Activated gamma-delta T cell treated with Interleukin-2 at 50 U/mL for 16 hours (primary cell): Measurements from ENCODE around the gene KIAA1217.
"Not testable (repeated sequence)": the region's sequence is repeated elsewhere in the genome, so short reads cannot be mapped to it uniquely, and the experiment has no call there.

Experiments
- DNase-seq: peaks from one replicate; pipeline ENCODE4 v3.0.0-alpha.2; 2020

KIAA1217 gene

DNA sequence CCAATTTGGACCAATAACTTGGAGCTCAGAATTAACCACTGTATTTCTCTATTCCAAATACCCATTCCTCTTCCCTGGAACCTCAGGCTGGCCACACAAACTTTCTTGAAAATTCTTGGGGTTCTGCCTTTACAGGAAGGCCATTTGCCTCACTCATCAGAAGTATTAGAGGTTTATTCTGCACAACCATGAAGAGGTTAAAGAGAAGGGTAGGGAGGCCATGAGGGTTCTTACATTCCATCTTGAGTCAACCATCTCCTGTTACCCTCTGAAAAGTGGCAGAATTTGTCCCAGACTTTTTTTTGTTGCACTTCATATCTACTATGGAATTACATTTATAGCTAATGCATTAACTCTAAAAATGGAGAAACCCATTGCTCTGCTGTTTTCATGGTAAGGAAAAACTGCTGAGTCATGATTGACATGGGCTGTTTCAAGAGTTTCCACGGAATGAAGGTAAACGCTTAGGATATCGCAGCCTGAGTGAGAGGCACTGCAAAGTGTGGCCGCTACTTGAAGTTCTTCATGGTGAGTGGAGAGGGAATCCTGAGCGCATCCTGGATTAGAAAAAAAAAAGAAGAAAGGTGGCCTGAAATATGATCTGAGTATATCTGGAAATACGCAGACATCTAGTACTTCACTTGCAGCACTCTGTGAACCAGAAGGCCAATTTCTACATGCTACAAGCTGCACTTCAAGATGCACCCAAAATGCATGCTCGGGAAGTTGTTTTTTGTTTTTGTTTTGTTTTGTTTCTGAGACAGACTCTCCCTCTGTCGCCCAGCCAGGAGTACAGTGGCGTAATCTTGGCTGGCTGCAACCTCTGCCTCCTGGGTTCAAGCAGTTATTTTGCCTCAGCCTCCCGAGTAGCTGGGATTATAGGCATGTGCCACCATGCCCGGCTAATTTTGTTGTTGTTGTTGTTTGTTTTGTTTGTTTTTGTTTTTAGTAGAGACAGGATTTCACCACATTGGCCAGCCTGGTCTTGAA lies 83.7 kb downstream of the KIAA1217 start:
- no peak for DNase-seq

DNA sequence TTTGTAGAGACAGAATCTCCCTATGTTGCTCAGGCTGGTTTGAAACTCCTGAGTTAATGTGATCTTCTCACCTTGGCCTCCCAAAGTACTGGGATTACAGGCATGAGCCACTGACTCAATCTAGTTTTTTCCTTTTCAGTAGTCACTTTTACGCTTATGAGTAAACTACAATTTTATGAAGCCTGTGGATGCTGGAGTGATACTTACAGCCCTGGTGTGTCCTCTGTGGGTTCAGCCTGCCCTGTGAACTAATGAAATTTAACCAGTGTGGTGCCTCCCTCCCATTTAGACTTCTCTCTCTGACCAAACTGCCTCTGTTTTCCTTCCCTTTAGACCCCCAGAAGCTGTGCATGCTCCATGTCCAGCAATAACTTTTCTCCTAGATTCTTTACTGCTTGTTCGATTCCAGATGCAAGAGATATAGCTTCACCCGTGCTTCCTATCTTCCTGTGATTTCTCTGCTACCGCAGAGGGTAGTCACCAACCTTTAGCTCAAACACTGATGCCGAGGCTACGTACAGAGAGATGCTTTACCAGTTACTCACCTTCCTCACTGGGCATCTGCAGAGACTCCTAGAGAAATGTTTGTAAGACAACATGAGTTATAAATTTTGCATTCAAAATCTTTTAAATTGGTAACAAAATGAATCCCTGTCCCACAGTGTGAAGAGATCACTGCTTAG lies 90.8 kb downstream of the KIAA1217 start:
- DNase-seq = no peak

DNA sequence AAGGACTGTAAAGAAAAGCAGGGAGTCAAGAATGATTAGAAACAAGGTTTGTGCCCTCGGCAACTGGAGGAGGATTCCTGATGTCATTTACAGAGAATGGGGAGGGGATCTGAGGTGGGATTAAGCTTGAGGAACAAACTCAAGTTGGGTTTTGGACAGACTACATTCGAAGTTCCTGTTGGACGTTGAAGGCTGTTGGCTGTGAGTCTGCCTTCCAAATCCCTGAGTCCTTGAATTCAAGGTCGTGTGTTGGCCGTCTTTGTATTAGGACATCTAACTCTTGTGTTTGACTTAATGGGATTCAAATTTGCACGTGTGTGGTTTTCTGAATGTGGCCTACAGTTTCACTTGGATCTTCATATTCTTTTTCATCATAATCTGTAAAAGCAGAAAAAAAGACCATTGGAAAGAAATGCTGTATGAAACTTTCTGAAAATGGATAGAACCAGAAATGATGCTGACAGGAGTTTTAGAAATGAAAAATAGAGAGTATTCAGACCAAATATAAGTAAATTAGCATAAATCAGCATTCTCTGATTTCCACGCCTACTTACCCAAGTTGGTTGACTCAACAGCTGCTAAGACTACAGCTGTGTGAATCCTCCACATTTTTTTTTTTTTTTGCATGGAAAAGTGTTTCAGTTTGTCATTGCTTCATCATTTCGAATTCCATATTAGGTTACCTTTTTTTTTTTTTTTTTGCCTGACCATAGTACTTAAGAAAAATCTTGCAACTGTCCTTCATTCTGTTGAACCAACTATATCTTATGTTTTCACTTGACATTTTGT lies 94.8 kb downstream of the KIAA1217 start:
- no peak for DNase-seq

GRCh38 chr10:24305551-24306506 lies 96.9 kb downstream of the KIAA1217 start:
- DNase-seq = no peak

- no peak for DNase-seq
Measured at GRCh38 chr10:24306507-24306875, 97.6 kb downstream of the KIAA1217 start.

GRCh38 chr10:24307116-24307515 lies 98.2 kb downstream of the KIAA1217 start:
- no peak for DNase-seq

- DNase-seq = no peak
Measured at GRCh38 chr10:24307696-24308485, 99.0 kb downstream of the KIAA1217 start.

DNA sequence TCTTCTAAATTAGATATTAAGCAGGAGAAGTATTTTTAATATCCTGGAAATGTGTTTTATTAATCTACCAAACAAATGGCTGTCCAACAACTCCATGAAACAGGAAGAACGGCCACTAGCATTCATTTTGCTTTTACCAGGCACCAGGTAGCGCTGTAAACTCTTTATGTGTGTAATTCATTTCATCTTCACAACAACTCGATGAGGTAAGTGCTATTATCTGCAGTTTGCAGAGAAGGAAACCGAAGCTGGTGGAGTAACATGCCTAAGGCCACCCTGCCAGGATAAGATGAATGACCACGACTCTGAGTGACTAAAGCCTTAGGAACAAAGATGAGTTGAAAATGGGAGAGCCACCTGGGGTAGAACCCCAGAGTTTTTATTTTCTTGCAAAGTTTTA lies 101.2 kb downstream of the KIAA1217 start:
- DNase-seq = no peak

GRCh38 chr10:24311888-24312287 lies 103.0 kb downstream of the KIAA1217 start:
- no peak for DNase-seq

DNA sequence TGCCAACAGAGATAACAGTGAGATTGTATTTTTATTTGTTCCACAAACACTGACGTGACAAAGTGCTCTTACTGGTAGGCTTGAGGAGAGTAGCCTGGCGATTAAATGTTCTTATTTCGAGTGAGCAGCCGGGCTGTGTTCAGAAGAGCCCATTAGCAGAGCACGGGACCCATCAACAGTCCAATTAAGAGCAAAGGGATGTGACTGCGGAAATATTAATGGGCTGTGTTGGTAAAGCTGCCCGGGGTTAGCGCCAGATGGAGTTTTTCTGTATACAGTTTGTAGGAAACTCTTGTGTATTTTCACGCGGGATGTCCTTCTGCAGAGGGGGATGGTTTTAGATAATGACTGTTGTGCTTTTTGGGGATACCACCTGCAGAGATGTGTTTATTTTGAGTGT lies 104.3 kb downstream of the KIAA1217 start:
- DNase-seq = no peak

GRCh38 chr10:24315211-24315610 lies 106.3 kb downstream of the KIAA1217 start:
- DNase-seq = no peak

DNA sequence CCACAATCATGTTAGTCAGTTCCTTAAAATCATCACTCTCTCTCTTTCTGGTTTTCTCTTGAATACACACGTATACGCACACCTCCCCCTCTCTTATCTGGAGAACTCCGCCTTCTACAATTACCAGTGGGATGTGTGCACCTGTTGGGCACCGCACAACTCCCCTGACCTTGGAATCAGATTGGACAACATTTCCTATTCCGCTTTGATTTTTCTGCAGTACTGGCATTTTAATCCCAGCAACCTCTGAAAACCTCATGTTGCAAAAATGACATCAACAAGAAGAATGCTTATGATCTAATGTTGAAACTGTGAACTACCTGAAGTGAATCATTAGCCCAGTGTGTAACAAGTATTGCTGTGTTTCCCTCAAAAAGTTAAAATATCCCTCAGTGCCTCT lies 109.6 kb downstream of the KIAA1217 start:
- no peak for DNase-seq

DNA sequence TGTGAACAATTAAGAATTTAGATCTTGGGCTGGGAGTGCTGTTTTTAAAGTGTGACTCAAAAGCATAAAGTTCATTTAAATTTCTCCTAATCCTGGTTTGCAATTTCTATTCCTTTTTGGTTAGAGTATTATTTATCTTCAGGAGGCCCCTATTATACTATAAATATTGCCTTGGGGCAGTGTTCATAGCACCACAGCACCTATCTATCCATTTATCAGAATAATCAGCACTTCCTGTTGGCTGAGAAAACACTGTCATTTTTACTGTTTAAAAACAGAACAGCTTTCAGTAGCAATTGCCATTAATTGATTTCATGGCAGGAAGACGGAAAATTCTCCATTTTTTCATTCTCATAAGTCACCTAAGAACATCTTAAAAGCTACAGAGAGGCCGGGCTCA lies 111.4 kb downstream of the KIAA1217 start:
- DNase-seq = no peak

DNA sequence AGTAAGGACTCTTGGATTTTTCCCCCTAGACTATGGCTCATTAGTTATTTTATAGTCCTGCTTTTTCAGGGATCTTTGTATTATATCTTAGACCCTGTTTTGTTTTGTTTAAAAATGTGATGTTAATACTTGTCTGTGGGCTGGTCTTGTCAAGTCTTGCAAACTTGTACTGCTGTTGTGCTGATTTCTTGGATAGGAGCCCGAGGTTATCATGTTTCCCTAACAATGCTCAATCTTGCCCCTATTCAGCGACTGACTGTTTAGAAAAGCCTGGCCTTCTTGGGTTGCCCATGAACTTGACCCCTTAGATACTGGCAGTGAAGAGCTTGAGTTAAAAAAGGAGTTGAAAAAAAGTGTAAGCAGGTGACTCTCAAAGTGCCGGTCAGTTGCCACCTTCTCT lies 115.7 kb downstream of the KIAA1217 start:
- DNase-seq = no peak

GRCh38 chr10:24331457-24331856 lies 122.5 kb downstream of the KIAA1217 start:
- no peak for DNase-seq

- DNase-seq = no peak
Measured at GRCh38 chr10:24333736-24334135, 124.8 kb downstream of the KIAA1217 start.

DNA sequence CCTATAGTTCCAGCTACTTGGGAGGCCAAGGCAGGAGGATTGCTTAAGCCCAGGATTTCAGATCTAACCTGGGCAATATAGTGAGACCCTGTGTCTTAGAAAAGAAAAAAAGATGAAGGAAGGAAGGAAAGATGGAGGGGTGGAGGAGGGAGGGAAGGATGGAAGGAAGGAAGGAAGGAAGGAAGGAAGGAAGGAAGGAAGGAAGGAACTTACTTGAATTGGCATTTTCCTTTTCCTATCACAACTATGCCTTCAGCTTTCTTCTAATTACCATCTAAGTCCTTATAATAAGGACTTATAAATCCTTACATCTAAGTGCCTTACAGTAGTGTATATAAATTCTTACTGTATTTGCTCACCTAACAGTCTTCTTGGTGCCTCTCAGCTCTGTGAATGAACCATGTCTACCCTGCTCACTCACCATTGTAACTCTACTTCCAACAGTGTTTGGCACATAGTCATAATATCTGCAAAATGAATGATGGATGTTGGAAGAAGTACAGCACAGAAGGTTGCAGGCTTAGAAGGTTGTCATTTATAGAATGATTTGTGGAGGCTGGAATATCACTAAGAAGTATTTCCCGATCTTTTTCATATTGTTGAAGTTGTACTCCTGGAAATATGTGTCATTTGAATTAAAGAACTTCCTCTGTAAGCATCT lies 125.5 kb downstream of the KIAA1217 start:
- DNase-seq = no peak

- not testable (repeated sequence) for DNase-seq
Measured at GRCh38 chr10:24337723-24338122, 128.8 kb downstream of the KIAA1217 start.

GRCh38 chr10:24339387-24339786 lies 130.4 kb downstream of the KIAA1217 start:
- DNase-seq = no peak

GRCh38 chr10:24340446-24340845 lies 131.5 kb downstream of the KIAA1217 start:
- DNase-seq = no peak

- no peak for DNase-seq
Measured at GRCh38 chr10:24340883-24341282, 131.9 kb downstream of the KIAA1217 start.
